ENCODE results near the gene AOAH. TPM values are rescaled to one million over a fixed set of nuclear protein-coding genes. Genes with fewer than 3 reads are reported as not detected.
"Not testable (repeated sequence)": the region's sequence is repeated elsewhere in the genome, so short reads cannot be mapped to it uniquely, and the experiment has no call there.

The AOAH gene
- total and polyA plus RNA-seq, 2 donors = 23.5 to 47.1 TPM

DNA sequence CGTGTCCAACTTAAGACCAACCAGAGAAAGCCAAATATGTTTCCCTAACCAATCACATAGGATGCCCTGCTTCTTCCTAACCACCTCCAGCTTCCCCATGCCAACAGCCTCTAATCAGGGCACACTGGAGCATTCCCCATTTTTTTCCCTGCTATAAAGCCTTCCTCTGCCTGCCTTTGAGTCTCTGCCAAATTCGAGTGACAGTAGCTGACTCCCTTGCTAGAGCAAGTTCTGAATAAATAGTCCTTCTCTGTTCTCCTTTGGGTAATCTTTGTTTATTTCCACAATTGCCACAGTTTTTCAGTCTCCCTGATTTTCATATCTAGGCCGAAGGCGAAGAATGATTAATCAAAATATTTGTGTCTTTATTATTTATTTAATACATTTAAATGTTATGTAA lies 238.0 kb downstream of the AOAH start:
- no peak overlapping the region for H3K4me3 ChIP-seq (ENCODE audit: low read length in 2 of 2)
- WGBS = 95% methylated on average over 4 of the region's 4 CpGs
- H3K4me1 ChIP-seq (ENCODE audit: control insufficient read depth in 2 of 2, insufficient read depth in 2 of 2, low read length in 2 of 2) = no peaks in the 10 kb centered on the region
- H3K9me3 ChIP-seq (ENCODE audit: control insufficient read depth in 2 of 2, insufficient read depth in 1 of 2, low read length in 1 of 2) = no peaks in the 10 kb centered on the region
- DNase-seq (ENCODE audit: low read depth in 6 of 9, low spot score in 9 of 9) = no peak
- H3K27me3 ChIP-seq (ENCODE audit: control insufficient read depth in 2 of 2, insufficient read depth in 1 of 2, low read length in 1 of 2) = no peaks in the 10 kb centered on the region
- no peaks in the 10 kb centered on the region for H3K36me3 ChIP-seq (ENCODE audit: control insufficient read depth in 2 of 2, insufficient read depth in 2 of 2, low read length in 1 of 2)
- H3K27ac ChIP-seq (ENCODE audit: low read depth in 1 of 2, low read length in 1 of 2) = no peak overlapping the region

DNA sequence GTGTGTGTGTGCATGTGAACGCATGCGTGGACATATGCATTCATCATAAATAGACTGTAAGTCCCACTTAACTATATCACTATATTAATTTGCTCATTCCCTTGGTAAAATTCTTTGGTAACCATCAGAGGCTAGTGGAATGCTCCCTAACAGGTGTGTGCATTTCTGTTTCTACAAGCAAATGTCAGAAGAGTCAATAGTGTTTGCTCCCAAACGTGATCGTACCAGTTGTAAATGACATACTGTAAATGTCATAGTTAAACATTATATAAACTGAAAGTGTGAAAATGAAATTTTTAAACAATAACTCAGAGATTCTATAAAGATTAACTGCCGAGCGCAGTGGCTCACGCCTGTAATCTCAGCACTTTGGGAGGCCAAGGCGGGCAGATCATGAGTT lies 240.0 kb downstream of the AOAH start:
- Histone ChIP-seq H3K4me1 (ENCODE audit: control insufficient read depth in 2 of 2, insufficient read depth in 2 of 2, low read length in 2 of 2) (no peaks in the 10 kb centered on the region), H3K36me3 (ENCODE audit: control insufficient read depth in 2 of 2, insufficient read depth in 2 of 2, low read length in 1 of 2) (no peaks in the 10 kb centered on the region), H3K4me3 (ENCODE audit: low read length in 2 of 2) (no peak overlapping the region), H3K9me3 (ENCODE audit: control insufficient read depth in 2 of 2, insufficient read depth in 1 of 2, low read length in 1 of 2) (no peaks in the 10 kb centered on the region), H3K27me3 (ENCODE audit: control insufficient read depth in 2 of 2, insufficient read depth in 1 of 2, low read length in 1 of 2) (no peaks in the 10 kb centered on the region), H3K27ac (ENCODE audit: low read depth in 1 of 2, low read length in 1 of 2) (no peak overlapping the region)
- no peak for DNase-seq (ENCODE audit: low read depth in 6 of 9, low spot score in 9 of 9)
- WGBS = 93% methylated on average over 8 of the region's 8 CpGs

DNA sequence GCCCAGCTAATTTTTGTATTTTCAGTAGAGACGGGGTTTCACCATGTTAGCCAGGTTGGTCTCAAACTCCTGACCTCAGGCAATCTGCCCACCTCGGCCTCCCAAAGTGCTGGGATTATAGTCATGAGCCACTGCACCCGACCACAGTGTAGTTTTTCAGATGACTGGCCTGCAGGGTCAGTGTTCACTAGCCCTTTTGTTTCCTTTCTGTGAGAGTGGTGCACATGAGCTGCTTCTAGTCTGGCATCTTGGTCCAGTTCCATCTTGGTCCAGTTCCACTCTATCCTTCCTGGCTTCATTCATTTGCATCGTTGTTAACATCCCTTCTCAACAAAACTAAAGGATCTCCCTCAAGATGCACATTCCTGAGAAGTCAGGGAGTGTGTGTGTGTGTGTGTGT lies 240.4 kb downstream of the AOAH start:
- not testable (repeated sequence) for DNase-seq (ENCODE audit: low read depth in 6 of 9, low spot score in 9 of 9); H3K4me3 ChIP-seq (ENCODE audit: low read length in 2 of 2); H3K36me3 ChIP-seq (ENCODE audit: control insufficient read depth in 2 of 2, insufficient read depth in 2 of 2, low read length in 1 of 2); H3K27me3 ChIP-seq (ENCODE audit: control insufficient read depth in 2 of 2, insufficient read depth in 1 of 2, low read length in 1 of 2); H3K4me1 ChIP-seq (ENCODE audit: control insufficient read depth in 2 of 2, insufficient read depth in 2 of 2, low read length in 2 of 2); H3K9me3 ChIP-seq (ENCODE audit: control insufficient read depth in 2 of 2, insufficient read depth in 1 of 2, low read length in 1 of 2); H3K27ac ChIP-seq (ENCODE audit: low read depth in 1 of 2, low read length in 1 of 2)
- WGBS = 96% methylated on average over 4 of the region's 4 CpGs

DNA sequence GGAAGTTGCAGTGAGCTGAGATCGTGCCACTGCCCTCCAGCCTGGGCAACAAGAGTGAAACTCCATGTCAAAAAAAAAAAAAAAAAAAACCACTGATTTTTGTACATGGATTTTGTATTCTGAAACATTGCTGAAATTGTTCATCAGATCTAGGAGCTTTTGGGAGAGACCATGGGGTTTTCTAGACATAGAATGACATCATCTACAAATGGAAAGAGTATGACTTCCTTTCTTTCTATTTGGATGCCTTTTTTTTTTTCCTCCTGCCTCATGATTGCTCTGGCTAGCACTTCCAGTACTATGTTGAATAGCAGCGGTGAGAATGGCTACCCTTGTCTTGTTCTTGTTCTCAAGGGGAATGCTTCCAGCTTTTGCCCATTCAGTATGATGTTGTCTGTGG lies 245.5 kb downstream of the AOAH start:
- H3K4me3 ChIP-seq (ENCODE audit: low read length in 2 of 2) = no peak overlapping the region
- no peaks in the 10 kb centered on the region for H3K4me1 ChIP-seq (ENCODE audit: control insufficient read depth in 2 of 2, insufficient read depth in 2 of 2, low read length in 2 of 2)
- no peak overlapping the region for H3K27ac ChIP-seq (ENCODE audit: low read depth in 1 of 2, low read length in 1 of 2)
- no peaks in the 10 kb centered on the region for H3K9me3 ChIP-seq (ENCODE audit: control insufficient read depth in 2 of 2, insufficient read depth in 1 of 2, low read length in 1 of 2)
- 96% methylated on average over 2 of the region's 2 CpGs for WGBS
- DNase-seq (ENCODE audit: low read depth in 6 of 9, low spot score in 9 of 9) = no peak
- H3K27me3 ChIP-seq (ENCODE audit: control insufficient read depth in 2 of 2, insufficient read depth in 1 of 2, low read length in 1 of 2) = no peaks in the 10 kb centered on the region
- H3K36me3 ChIP-seq (ENCODE audit: control insufficient read depth in 2 of 2, insufficient read depth in 2 of 2, low read length in 1 of 2) = no peaks in the 10 kb centered on the region

- Histone ChIP-seq H3K36me3 (ENCODE audit: control insufficient read depth in 2 of 2, insufficient read depth in 2 of 2, low read length in 1 of 2) (no peaks in the 10 kb centered on the region), H3K27ac (ENCODE audit: low read depth in 1 of 2, low read length in 1 of 2) (no peak overlapping the region), H3K4me1 (ENCODE audit: control insufficient read depth in 2 of 2, insufficient read depth in 2 of 2, low read length in 2 of 2) (no peaks in the 10 kb centered on the region), H3K4me3 (ENCODE audit: low read length in 2 of 2) (no peak overlapping the region), H3K9me3 (ENCODE audit: control insufficient read depth in 2 of 2, insufficient read depth in 1 of 2, low read length in 1 of 2) (no peaks in the 10 kb centered on the region), H3K27me3 (ENCODE audit: control insufficient read depth in 2 of 2, insufficient read depth in 1 of 2, low read length in 1 of 2) (no peaks in the 10 kb centered on the region)
- DNase-seq (ENCODE audit: low read depth in 6 of 9, low spot score in 9 of 9) = no peak
- WGBS = 96% methylated on average over 3 of the region's 3 CpGs
Measured at GRCh38 chr7:36475381-36475780, 248.9 kb downstream of the AOAH start.

GRCh38 chr7:36475011-36475342 lies 249.3 kb downstream of the AOAH start:
- no peak overlapping the region for H3K27ac ChIP-seq (ENCODE audit: low read depth in 1 of 2, low read length in 1 of 2)

DNA sequence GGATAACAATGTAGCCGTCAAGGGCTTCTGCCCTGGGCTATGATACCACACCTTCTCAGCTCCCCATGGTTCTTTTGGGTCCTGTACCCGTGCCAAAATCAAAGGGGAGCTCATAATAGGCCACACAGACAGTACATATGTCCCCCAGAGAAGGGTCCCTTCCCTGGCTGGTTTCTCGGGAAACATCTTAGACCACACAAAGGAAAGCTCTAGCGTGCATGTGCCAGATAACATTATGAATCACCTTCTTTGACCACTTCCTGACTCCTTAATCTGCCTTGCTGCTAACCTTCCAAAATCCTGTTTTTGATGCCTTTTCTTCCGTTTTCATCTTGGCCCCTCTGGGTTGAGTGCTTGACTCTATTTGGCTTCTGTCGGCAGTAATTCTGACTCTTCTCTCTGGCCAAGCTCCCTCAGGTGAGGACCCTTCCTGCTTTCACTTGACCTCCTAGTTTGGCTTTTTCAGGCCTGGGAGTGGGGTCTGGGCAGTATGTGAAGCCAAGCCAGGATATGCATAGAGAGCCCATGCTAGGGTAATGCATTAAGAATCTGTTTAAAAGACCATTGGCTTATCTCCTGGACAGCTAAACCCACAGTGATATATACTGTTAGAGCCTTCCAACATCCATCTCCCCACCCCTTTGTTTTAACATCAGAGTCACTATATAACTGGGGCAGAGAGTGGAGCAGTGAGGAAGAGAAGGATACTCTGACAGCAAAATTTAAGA lies 249.8 kb downstream of the AOAH start:
- no peak overlapping the region for H3K27ac ChIP-seq (ENCODE audit: low read depth in 1 of 2, low read length in 1 of 2)

More at GRCh38 chr7:36475011-36475342, 249.3 kb downstream of the AOAH start:
- Histone ChIP-seq H3K4me3 (ENCODE audit: low read length in 2 of 2) (no peak overlapping the region), H3K4me1 (ENCODE audit: control insufficient read depth in 2 of 2, insufficient read depth in 2 of 2, low read length in 2 of 2) (no peaks in the 10 kb centered on the region), H3K27me3 (ENCODE audit: control insufficient read depth in 2 of 2, insufficient read depth in 1 of 2, low read length in 1 of 2) (no peaks in the 10 kb centered on the region), H3K9me3 (ENCODE audit: control insufficient read depth in 2 of 2, insufficient read depth in 1 of 2, low read length in 1 of 2) (no peaks in the 10 kb centered on the region), H3K36me3 (ENCODE audit: control insufficient read depth in 2 of 2, insufficient read depth in 2 of 2, low read length in 1 of 2) (no peaks in the 10 kb centered on the region)
- no peak for DNase-seq (ENCODE audit: low read depth in 6 of 9, low spot score in 9 of 9)

DNA sequence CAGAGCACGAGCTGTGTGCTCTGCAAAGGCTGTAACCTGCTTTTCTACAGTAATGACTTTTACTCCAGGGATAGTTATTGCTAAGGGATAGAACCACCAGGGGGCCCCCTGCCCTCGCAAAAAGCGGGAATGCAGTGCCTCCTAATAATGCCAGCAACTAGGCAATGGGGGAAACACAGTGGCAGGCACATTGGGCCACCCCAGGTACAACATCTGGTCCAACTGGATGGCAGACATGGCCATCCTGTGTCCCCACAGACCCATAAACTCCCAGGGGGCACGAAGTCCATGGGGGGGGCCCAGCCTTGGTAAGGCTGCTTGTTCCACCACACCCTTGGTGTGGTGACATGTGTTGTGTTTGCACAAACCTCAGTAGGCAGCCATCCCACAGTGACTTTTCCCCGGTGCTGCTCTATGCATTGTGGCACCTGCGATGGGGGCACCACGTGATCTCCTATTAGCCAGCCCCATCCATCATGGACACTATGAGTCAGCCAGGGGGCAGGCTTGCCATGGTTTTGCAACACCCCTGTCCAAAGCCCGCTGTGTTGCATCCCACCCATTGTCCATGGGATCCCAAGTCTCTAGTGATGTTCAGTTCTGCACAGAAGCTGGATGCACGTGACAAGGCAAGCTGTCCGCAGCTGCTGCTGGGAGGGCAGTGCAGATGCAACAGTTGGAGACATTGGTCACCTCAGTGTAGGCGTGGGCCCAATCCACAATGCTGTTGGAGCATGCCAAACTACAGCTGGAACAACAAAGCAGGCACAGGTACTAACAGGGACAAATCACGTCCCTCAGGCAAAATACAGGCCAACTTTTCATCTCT lies 250.6 kb downstream of the AOAH start:
- Histone ChIP-seq H3K27me3 (ENCODE audit: control insufficient read depth in 2 of 2, insufficient read depth in 1 of 2, low read length in 1 of 2) (no peaks in the 10 kb centered on the region), H3K4me3 (ENCODE audit: low read length in 2 of 2) (no peak overlapping the region), H3K9me3 (ENCODE audit: control insufficient read depth in 2 of 2, insufficient read depth in 1 of 2, low read length in 1 of 2) (no peaks in the 10 kb centered on the region), H3K4me1 (ENCODE audit: control insufficient read depth in 2 of 2, insufficient read depth in 2 of 2, low read length in 2 of 2) (no peaks in the 10 kb centered on the region), H3K36me3 (ENCODE audit: control insufficient read depth in 2 of 2, insufficient read depth in 2 of 2, low read length in 1 of 2) (no peaks in the 10 kb centered on the region), H3K27ac (ENCODE audit: low read depth in 1 of 2, low read length in 1 of 2) (no peak overlapping the region)
- 83% methylated on average over 12 of the region's 12 CpGs for WGBS
- peak in 2 of 9 donors; percentile 18 to 24 for DNase-seq (ENCODE audit: low read depth in 6 of 9, low spot score in 9 of 9)

More for the DNA sequence above, 249.8 kb downstream of the AOAH start:
- H3K9me3 ChIP-seq (ENCODE audit: control insufficient read depth in 2 of 2, insufficient read depth in 1 of 2, low read length in 1 of 2) = no peaks in the 10 kb centered on the region
- H3K36me3 ChIP-seq (ENCODE audit: control insufficient read depth in 2 of 2, insufficient read depth in 2 of 2, low read length in 1 of 2) = no peaks in the 10 kb centered on the region
- WGBS = 12% methylated on average over 6 of the region's 6 CpGs
- no peaks in the 10 kb centered on the region for H3K4me1 ChIP-seq (ENCODE audit: control insufficient read depth in 2 of 2, insufficient read depth in 2 of 2, low read length in 2 of 2)
- DNase-seq (ENCODE audit: low read depth in 6 of 9, low spot score in 9 of 9) = no peak
- H3K27me3 ChIP-seq (ENCODE audit: control insufficient read depth in 2 of 2, insufficient read depth in 1 of 2, low read length in 1 of 2) = no peaks in the 10 kb centered on the region
- no peak overlapping the region for H3K4me3 ChIP-seq (ENCODE audit: low read length in 2 of 2)

GRCh38 chr7:36472141-36472729 lies 252.1 kb downstream of the AOAH start:
- Histone ChIP-seq H3K4me3 (ENCODE audit: low read length in 2 of 2) (no peak overlapping the region), H3K4me1 (ENCODE audit: control insufficient read depth in 2 of 2, insufficient read depth in 2 of 2, low read length in 2 of 2) (no peaks in the 10 kb centered on the region), H3K36me3 (ENCODE audit: control insufficient read depth in 2 of 2, insufficient read depth in 2 of 2, low read length in 1 of 2) (no peaks in the 10 kb centered on the region), H3K9me3 (ENCODE audit: control insufficient read depth in 2 of 2, insufficient read depth in 1 of 2, low read length in 1 of 2) (no peaks in the 10 kb centered on the region), H3K27me3 (ENCODE audit: control insufficient read depth in 2 of 2, insufficient read depth in 1 of 2, low read length in 1 of 2) (no peaks in the 10 kb centered on the region), H3K27ac (ENCODE audit: low read depth in 1 of 2, low read length in 1 of 2) (no peak overlapping the region)
- no peak for DNase-seq (ENCODE audit: low read depth in 6 of 9, low spot score in 9 of 9)
- 95% methylated on average over 3 of the region's 3 CpGs for WGBS

Measured in thymus (tissue), 11 donors.